IPS-15b (cell line): ENCODE data around the gene COMMD1.
"Not testable (repeated sequence)": the region's sequence is repeated elsewhere in the genome, so short reads cannot be mapped to it uniquely, and the experiment has no call there.

ENCODE experiments used
- H3K27me3 ChIP-seq: one replicate; pipeline ENCODE4 v1.6.1; 2013; ENCODE audit warnings: low read length; ENCODE audit not compliant: control insufficient read depth, insufficient read depth
- H3K36me3 ChIP-seq: one replicate; pipeline ENCODE4 v1.6.1; 2013; ENCODE audit warnings: low read length; ENCODE audit not compliant: control insufficient read depth, insufficient read depth
- H3K4me1 ChIP-seq: one replicate; pipeline ENCODE4 v1.6.1; 2013; ENCODE audit warnings: mild to moderate bottlenecking, low read length; ENCODE audit not compliant: control insufficient read depth, insufficient read depth
- H3K4me3 ChIP-seq: one replicate; pipeline ENCODE4 v1.5.1; 2013; ENCODE audit warnings: low read depth, low read length
- H3K9ac ChIP-seq: one replicate; pipeline ENCODE4 v1.6.1; 2013; ENCODE audit warnings: low read depth, mild to moderate bottlenecking, low read length
- H3K9me3 ChIP-seq: one replicate; pipeline ENCODE4 v1.6.1; 2013; ENCODE audit warnings: mild to moderate bottlenecking, low read length; ENCODE audit not compliant: control insufficient read depth, insufficient read depth

Gene COMMD1

DNA sequence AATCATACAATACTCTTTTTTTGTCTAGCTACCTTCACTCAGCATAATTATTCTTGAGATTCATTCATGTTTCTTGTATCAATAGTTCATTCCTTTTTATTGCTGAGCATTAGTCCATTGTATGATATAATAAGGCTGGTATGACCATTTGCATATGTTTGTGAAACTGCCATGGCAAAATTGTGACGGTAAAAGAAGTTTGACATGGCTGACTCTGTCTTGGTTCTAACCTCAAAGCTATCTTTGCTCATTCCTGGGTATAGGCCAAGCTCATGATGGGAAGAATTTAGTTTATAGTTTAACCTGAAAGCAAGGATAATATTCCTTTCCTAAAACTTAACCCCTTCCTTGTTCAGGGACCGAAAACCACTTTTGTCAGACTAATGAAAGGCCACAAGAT lies 46.4 kb downstream of the COMMD1 start:
- no peak overlapping the region for H3K9ac ChIP-seq
- no peaks in the 10 kb centered on the region for H3K27me3 ChIP-seq
- H3K9me3 ChIP-seq = peaks cover 4% of the 10 kb centered on the region

DNA sequence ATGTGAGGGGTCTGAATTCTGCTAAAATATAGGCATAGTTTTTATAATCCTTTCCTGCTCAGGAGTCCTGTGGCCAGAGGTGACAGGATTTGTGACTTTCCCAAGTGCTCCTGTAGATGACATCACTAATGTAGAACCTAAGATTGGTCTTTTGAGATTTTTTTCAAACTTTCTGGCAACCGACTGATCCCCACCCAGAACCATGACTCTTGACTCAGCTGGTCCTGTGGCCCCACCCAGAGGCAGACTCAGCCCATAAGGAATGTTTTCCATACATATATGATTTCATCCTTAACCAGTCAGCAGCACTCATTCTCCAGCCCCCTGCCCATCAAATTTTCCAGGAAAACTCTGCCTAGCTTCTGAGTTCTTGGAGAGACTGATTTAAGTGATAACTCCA lies 46.8 kb downstream of the COMMD1 start:
- Histone ChIP-seq H3K9me3 (peaks cover 4% of the 10 kb centered on the region), H3K36me3 (no peaks in the 10 kb centered on the region), H3K27me3 (no peaks in the 10 kb centered on the region), H3K4me3 (no peak overlapping the region), H3K9ac (no peak overlapping the region), H3K4me1 (no peaks in the 10 kb centered on the region)

More for the DNA sequence above, 46.4 kb downstream of the COMMD1 start:
- H3K4me3 ChIP-seq = no peak overlapping the region
- no peaks in the 10 kb centered on the region for H3K36me3 ChIP-seq
- no peaks in the 10 kb centered on the region for H3K4me1 ChIP-seq

DNA sequence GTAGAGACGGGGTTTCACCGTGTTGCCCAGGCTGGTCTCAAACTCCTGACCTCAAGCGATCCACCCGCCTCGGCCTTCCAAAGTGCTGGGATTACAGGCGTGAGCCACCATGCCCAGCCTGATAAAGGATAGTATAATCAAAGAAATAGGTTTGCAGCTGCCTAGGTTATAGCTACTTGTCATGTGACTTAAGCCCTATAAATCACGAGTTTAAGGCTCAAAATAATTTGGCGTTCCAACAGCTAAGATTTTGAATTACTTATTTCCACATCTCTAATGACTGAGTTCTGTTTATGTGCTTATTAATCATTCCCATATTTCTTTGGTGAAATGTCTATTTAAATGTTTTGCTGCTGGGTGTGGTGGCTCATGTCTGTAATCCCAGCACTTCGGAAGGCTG lies 49.4 kb downstream of the COMMD1 start:
- H3K9me3 ChIP-seq, H3K4me3 ChIP-seq, H3K36me3 ChIP-seq, H3K9ac ChIP-seq, H3K4me1 ChIP-seq, H3K27me3 ChIP-seq: not testable (repeated sequence)

DNA sequence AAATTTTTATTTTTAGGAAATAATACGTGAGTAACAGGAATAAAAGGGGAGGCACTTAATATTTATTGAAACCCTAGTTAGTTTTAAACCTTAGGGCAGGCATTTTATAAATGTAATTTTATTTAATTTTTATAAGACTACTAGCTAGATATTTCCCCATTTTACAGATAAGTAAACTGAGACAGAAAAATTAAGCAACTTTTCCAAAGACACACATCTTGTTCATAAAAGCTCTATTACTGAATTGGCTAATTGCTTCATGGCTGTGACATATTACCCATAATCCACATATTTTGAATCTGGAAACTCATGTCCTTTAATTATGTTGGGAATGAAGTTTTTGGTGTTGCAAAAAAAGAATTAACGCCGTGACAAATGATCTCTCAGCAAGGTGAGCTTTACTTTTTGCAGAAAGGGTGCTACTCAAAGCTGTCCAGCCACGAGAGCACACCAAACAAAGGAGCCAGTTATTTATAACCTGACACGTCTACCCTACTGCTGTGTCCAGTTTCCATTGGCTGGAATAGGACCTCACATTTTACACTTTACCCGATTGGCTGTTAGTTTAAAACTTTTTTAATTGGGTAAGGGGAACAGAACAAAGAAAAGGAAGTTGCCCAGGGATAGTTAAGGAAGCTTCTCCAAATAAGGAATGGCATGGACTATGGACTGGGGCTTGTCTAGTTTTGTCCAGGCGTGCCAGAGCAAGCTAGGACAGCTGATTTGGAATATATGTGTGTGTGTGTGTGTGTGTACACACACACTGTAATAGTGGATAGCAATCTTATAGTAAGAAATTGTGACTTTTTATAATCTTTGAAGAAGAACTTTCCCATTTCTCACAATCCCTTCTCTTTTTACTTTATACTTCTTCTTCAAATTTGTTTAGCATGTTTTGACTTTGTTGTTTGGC lies 54.2 kb downstream of the COMMD1 start:
- H3K36me3 ChIP-seq = no peaks in the 10 kb centered on the region
- no peak overlapping the region for H3K4me3 ChIP-seq
- H3K4me1 ChIP-seq = no peaks in the 10 kb centered on the region
- H3K9ac ChIP-seq = no peak overlapping the region
- H3K27me3 ChIP-seq = no peaks in the 10 kb centered on the region
- H3K9me3 ChIP-seq = no peaks in the 10 kb centered on the region

DNA sequence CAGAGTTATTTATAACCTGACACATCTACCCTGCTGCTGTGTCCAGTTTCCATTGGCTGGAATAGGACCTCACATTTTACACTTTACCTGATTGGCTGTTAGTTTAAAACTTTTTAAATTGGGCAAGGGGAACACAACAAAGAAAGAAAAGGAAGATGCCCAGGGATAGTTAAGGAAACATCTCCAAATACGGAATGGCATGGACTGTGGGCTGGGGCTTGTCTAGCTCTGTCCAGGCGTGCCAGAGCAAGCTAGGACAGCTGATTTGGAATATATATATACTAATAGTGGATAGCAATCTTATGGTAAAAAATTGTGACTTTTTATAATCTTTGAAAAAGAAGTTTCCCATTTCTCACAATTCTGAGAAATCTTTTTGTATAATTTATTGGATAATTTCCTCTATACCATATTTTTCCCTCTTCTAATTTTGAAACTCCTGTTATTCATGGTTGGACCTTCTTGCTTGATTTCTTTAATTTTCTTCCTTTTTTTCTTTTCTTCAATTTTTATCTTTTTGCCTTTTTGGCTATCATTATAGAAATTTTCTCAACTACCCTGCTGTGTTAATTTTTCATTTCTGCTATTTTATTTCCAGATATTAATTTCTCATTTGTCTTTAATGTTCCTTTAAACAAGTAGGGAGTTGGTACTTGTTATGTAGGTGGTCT lies 55.9 kb downstream of the COMMD1 start:
- Histone ChIP-seq H3K36me3 (no peaks in the 10 kb centered on the region), H3K9me3 (no peaks in the 10 kb centered on the region), H3K4me3 (no peak overlapping the region), H3K4me1 (no peaks in the 10 kb centered on the region), H3K9ac (no peak overlapping the region), H3K27me3 (no peaks in the 10 kb centered on the region)

DNA sequence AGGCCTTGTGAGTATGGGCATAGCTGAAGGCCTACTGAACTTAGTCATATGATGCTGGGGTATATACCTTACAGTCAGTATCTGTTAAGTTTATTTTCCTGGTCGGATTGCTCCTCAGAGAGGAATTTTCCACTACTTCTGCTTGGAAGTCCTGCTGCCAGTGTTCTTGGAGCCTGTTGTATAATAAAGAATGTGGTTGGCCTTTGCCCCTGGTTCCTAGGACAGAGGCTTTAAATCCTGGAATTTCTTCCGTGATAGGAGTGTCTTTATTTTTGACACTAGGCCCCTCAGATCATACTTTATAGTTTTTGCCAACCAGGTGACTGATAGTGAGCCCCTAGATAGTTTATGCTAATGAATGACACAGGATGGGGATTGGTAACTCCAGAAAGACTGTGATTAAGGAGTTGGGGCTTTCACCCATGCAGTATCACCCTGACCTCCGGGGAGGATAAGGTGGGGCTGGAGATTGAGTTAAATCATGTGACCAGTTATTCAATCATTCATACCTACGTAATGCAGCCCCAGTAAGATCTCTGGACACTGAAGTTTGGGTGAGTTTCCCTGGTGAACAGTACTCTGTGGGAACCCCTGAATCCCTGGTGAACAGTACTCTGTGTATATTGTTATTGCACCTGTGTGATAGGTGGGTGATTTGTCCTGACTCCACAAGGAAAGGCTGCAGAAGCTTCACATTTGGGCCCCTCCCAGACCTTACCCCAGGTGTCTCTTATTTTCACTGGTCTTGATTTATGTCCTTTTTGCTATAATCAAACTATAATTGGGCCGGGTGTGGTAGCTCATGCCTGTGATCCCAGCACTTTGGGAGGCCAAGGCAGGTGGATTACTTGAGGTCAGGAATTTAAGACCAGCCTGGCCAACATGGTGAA lies 56.9 kb downstream of the COMMD1 start:
- Histone ChIP-seq H3K27me3 (no peaks in the 10 kb centered on the region), H3K9me3 (no peaks in the 10 kb centered on the region), H3K4me3 (no peak overlapping the region), H3K36me3 (no peaks in the 10 kb centered on the region), H3K4me1 (no peaks in the 10 kb centered on the region), H3K9ac (no peak overlapping the region)

DNA sequence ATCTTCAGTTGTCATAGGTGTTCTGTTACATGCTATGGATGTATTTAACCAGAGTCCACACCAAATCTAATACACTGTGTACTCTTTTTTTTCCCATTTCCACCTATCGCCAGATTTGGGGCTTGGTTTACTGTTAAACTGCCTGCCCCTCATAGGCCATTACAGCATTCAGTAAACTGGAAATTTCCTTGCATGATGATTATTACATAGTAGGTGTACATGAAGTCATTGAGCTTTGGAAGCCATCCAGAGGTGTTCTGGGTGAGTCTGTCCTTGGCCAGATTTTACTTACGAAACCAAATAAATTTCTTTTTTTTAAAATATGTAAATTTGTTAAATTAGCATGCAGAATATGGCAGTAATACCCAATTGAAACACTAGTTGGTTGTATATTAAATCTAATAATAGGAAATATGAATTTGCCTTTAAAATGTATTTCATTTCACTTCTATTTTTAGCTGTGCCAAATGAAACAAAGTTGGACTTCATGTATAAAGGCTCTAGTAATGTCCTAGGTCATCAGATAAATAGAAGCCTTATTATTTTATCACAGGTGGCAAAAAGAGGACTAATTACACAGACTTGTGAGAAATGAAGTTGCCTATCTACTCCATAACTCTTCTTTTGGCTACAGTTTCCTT lies 60.7 kb downstream of the COMMD1 start:
- Histone ChIP-seq H3K9ac (no peak overlapping the region), H3K36me3 (no peaks in the 10 kb centered on the region), H3K4me3 (no peak overlapping the region), H3K27me3 (no peaks in the 10 kb centered on the region), H3K9me3 (no peaks in the 10 kb centered on the region), H3K4me1 (no peaks in the 10 kb centered on the region)

DNA sequence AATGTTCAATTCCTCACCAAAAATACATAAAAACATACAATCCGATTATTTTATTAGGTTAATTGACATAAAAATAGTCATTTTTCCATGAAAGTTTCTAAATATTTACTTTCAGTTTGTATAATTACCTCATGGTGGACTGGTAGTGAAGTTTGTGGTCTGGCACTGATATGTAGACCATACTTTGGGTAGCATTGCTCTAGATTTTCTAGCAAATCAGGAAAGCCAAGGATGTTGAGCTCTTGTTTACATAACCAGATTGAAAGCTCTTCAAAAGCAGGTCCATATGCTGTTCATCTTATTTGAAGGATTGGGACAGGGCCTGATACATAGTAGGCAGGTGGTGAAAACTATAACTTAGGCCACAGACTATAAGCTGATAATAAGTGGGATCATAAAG lies 61.8 kb downstream of the COMMD1 start:
- no peaks in the 10 kb centered on the region for H3K27me3 ChIP-seq
- no peak overlapping the region for H3K4me3 ChIP-seq
- no peaks in the 10 kb centered on the region for H3K9me3 ChIP-seq
- H3K4me1 ChIP-seq = no peaks in the 10 kb centered on the region
- H3K36me3 ChIP-seq = no peaks in the 10 kb centered on the region
- H3K9ac ChIP-seq = no peak overlapping the region

DNA sequence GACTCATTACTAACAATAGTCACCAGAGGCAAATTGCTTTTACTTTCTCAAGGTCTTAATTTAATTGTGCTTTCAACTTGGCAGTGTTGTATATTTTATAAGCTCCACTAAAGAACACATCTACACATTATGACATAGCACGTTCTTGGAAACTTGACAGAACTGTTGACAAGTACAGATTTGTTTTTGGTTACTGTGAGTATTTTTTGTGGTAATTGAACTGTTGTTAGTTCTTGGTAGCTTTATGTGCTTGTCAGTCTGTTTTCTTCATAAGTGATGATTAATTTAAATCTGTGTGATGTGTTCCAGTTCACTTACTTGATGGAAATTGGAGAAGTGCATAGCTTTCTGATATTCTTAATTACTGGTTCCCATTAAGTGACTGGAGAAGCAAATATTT lies 63.9 kb downstream of the COMMD1 start:
- H3K4me1 ChIP-seq = peaks cover 3% of the 10 kb centered on the region
- H3K27me3 ChIP-seq = no peaks in the 10 kb centered on the region
- H3K9ac ChIP-seq = no peak overlapping the region
- H3K9me3 ChIP-seq = no peaks in the 10 kb centered on the region
- no peak overlapping the region for H3K4me3 ChIP-seq
- no peaks in the 10 kb centered on the region for H3K36me3 ChIP-seq

DNA sequence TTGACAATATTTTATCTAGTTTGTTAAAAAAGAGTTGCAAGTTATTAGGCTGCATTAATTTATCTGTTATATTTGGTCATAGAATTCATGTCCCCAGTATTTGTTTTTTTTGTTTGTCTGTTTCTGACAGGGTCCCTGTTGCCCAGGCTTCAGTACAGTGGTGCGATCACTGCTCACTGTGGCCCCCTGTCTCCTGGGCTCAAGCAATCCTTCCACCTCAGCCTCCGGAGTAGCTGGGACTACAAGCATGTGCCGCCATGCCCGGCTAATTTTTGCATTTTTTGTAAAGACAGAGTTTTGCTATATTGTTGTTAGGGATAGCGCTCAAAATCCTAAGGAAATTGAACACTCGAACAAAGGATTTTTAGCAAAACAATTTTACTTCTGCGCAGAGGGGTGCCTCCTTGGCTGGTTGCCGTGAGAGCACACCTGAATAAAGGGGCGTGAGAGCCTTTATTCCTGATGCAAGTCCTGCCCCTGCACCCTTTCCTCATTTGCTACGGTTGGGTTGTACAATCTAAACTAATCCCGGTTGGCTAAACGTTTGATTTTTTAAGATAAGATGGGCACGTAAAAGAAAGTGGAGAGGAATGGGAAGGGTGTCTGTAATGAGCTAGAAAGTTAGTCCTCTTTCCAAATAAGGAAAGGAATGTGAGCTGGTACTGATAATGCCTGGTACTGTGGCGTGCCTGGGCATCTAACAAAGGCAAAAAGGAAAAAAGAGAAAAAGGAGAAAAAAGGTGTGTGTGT lies 65.5 kb downstream of the COMMD1 start:
- no peaks in the 10 kb centered on the region for H3K27me3 ChIP-seq
- H3K36me3 ChIP-seq = no peaks in the 10 kb centered on the region
- H3K9ac ChIP-seq = no peak overlapping the region
- H3K4me1 ChIP-seq = peaks cover 3% of the 10 kb centered on the region
- H3K9me3 ChIP-seq = no peaks in the 10 kb centered on the region
- peak overlapping the region; percentile 26 for H3K4me3 ChIP-seq

DNA sequence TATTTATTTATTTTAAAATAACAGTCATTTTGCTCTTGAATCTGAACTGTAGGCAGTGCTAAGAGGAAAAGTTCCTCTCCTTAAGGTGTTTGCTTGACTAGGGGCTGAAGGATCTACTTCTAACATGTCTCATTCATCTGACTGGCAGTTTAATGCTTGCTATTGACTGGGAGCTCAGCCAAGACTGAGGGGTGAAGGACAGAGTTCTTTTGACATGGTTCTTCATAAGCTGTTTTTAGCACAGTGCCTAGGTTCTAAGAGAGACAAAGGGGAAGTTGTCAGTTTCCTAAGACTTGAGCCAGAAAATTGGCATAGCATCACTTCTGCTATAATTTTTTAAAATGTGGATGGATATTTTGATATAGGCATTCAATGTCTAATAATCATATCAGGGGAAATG lies 73.0 kb downstream of the COMMD1 start:
- Histone ChIP-seq H3K9ac (no peak overlapping the region), H3K27me3 (no peaks in the 10 kb centered on the region), H3K4me1 (no peaks in the 10 kb centered on the region), H3K9me3 (no peaks in the 10 kb centered on the region), H3K36me3 (no peaks in the 10 kb centered on the region), H3K4me3 (no peak overlapping the region)
